UCSD-AML1 (cell line): ENCODE results near the gene CELSR2.
"Not testable (repeated sequence)": the region's sequence is repeated elsewhere in the genome, so short reads cannot be mapped to it uniquely, and the experiment has no call there.

Experiments
- DNase-seq: peaks from one replicate; lab custom pipeline; 2025; ENCODE audit not compliant: unreplicated experiment; lab: John Stamatoyannopoulos, UW

The CELSR2 gene

GRCh38 chr1:109300650-109301151, 51.4 kb downstream of the CELSR2 start:
- DNase-seq, result no peak

- DNase-seq, result no peak
These were observed 52.5 kb downstream of the CELSR2 start for GRCh38 chr1:109301874-109302273.

GRCh38 chr1:109304226-109304920, 55.0 kb downstream of the CELSR2 start:
- no peak for DNase-seq

- DNase-seq, result not testable (repeated sequence)
These were observed 56.7 kb downstream of the CELSR2 start for GRCh38 chr1:109305991-109306390.

- DNase-seq, result no peak
These were observed 57.5 kb downstream of the CELSR2 start, which contains the start of gene MYBPHL for GRCh38 chr1:109306832-109307273. MYBPHL (minus strand) TSS chr1:109307011; CDS start chr1:109306991, 20 bp downstream.

GRCh38 chr1:109307274-109308021, 58.1 kb downstream of the CELSR2 start:
- DNase-seq, result peak; percentile 40

- DNase-seq, result no peak
These were observed 60.0 kb downstream of the CELSR2 start for GRCh38 chr1:109309347-109309746.

- DNase-seq, result no peak
These were observed 62.9 kb downstream of the CELSR2 start for GRCh38 chr1:109312246-109312645.

GRCh38 chr1:109312978-109313775, 63.8 kb downstream of the CELSR2 start:
- DNase-seq, result no peak

GRCh38 chr1:109314795-109315194, 65.5 kb downstream of the CELSR2 start:
- DNase-seq, result no peak

- DNase-seq, result no peak
These were observed 65.9 kb downstream of the CELSR2 start for GRCh38 chr1:109315288-109315687.

- no peak for DNase-seq
These were observed 67.2 kb downstream of the CELSR2 start for GRCh38 chr1:109316506-109316905.

GRCh38 chr1:109319114-109319513, 69.8 kb downstream of the CELSR2 start:
- no peak for DNase-seq

GRCh38 chr1:109322974-109323373, 73.6 kb downstream of the CELSR2 start:
- DNase-seq, result no peak
